ENCODE results near the gene ZNF85. TPM values are rescaled to one million over a fixed set of nuclear protein-coding genes. Genes with fewer than 3 reads are reported as not detected.
"Not testable (repeated sequence)": the region's sequence is repeated elsewhere in the genome, so short reads cannot be mapped to it uniquely, and the experiment has no call there.

ZNF85 gene
- total RNA-seq, 1 donor from 2014 or later: 5.3 TPM

DNA sequence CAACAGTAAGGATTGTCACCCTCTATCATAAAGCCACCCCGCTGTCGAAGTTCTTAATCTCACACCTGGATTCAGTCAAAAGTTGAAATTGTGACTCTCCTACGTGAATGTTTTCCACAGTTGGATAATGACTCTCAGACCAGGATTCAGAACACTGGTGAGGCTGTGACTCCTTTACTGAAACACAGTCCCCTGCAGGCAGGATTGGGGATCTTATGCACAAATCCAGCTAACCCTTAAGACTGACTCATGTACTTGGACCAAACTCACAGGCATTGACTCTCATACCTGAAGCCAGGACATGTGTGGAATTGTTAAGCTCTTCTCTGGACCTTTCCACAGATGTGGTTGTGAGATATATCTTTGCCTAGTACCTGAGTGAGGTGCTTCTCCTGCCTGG, 46.8 kb downstream of the ZNF85 start:
- peaks cover 16% of the 10 kb centered on the region for H3K9me3 Mint-ChIP-seq (ENCODE audit: low read depth)
- no peaks in the 10 kb centered on the region for H3K36me3 Mint-ChIP-seq (ENCODE audit: low read depth)
- H3K4me1 Mint-ChIP-seq (ENCODE audit: low read depth): no peaks in the 10 kb centered on the region
- no peak overlapping the region for H3K27ac Mint-ChIP-seq (ENCODE audit: unreplicated experiment)
- H3K4me3 Mint-ChIP-seq (ENCODE audit: unreplicated experiment): no peak overlapping the region
- no peaks in the 10 kb centered on the region for H3K27me3 Mint-ChIP-seq (ENCODE audit: low read depth)
- TF ChIP-seq, protein P1, sequence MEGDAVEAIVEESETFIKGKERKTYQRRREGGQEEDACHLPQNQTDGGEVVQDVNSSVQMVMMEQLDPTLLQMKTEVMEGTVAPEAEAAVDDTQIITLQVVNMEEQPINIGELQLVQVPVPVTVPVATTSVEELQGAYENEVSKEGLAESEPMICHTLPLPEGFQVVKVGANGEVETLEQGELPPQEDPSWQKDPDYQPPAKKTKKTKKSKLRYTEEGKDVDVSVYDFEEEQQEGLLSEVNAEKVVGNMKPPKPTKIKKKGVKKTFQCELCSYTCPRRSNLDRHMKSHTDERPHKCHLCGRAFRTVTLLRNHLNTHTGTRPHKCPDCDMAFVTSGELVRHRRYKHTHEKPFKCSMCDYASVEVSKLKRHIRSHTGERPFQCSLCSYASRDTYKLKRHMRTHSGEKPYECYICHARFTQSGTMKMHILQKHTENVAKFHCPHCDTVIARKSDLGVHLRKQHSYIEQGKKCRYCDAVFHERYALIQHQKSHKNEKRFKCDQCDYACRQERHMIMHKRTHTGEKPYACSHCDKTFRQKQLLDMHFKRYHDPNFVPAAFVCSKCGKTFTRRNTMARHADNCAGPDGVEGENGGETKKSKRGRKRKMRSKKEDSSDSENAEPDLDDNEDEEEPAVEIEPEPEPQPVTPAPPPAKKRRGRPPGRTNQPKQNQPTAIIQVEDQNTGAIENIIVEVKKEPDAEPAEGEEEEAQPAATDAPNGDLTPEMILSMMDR (IDR thresholded peaks at IDR 0.05): no peak
- no peak for DNase-seq (ENCODE audit: low spot score)

DNA sequence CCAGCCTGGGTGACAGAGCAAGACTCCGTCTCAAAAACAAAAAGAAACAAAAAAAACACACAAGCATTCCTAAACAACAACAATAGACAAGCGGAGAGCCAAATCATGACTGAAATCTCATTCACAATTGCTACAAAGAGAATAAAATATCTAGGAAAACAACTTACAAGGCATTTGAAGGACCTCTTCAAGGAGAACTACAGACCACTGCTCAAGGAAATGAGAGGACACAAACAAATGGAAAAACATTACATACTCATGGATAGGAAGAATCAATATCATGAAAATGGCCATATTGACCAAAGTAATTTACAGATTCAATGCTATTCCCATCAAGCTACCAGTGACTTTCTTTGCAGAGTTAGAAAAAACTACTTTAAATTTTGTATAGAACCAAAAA, 69.7 kb downstream of the ZNF85 start:
- not testable (repeated sequence) for DNase-seq (ENCODE audit: low spot score); H3K4me1 Mint-ChIP-seq (ENCODE audit: low read depth); H3K27me3 Mint-ChIP-seq (ENCODE audit: low read depth); H3K27ac Mint-ChIP-seq (ENCODE audit: unreplicated experiment); H3K4me3 Mint-ChIP-seq (ENCODE audit: unreplicated experiment); H3K36me3 Mint-ChIP-seq (ENCODE audit: low read depth)
- peaks cover 34% of the 10 kb centered on the region for H3K9me3 Mint-ChIP-seq (ENCODE audit: low read depth)

DNA sequence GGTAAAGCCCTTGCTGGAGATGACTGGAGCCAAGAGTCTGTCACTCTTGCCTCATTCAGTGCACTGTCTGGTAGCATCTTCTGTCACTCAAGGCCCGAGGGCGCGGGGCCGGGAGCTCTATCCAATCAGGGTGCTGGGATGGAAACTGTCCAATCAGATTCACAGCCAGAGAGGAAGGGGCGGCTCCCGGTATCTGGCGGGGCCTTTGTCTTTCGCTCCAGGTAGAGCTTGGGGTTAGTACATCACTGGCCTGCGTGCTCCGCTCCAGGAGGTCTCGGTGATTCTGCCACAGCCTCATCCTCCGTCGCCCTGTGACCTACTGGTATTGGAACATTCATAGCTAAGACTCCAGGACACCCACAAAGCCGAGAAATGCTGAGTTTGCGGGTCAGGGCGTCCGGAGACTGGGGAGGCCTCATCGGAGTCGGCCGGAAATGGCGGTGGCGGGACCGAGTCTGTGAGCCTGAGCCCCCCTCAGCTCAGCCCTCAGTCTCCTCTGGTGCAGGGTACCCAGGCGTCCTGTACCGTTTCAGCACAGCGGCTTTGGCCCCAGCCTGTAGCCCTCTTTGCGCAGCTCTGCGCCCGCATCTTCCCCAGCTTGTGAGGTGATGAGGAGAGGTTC, 76.8 kb downstream of the ZNF85 start:
- Mint-ChIP-seq H3K27me3 (ENCODE audit: low read depth) (no peaks in the 10 kb centered on the region), H3K9me3 (ENCODE audit: low read depth) (no peaks in the 10 kb centered on the region), H3K36me3 (ENCODE audit: low read depth) (no peaks in the 10 kb centered on the region), H3K4me3 (ENCODE audit: unreplicated experiment) (peak overlapping the region; percentile 78), H3K27ac (ENCODE audit: unreplicated experiment) (peak overlapping the region; percentile 45), H3K4me1 (ENCODE audit: low read depth) (peaks cover 6% of the 10 kb centered on the region)
- TF ChIP-seq, protein P1 (IDR thresholded peaks at IDR 0.05): no peak
- peak; percentile 94 for DNase-seq (ENCODE audit: low spot score)

Other genes starting within 250 kb of the ZNF85 start
- gene ZNF66, start 146.9 kb upstream of the ZNF85 start, total RNA-seq: 1.3 to 6.1 TPM (median 3.2 TPM) in 3 replicates
- 6.7 to 14.2 TPM (median 8.5 TPM) in 3 replicates for gene ZNF430, start 97.4 kb downstream of the ZNF85 start, total RNA-seq
- 5.0 to 10.3 TPM (median 5.2 TPM) in 3 replicates for gene ZNF714, start 159.0 kb downstream of the ZNF85 start, total RNA-seq
- 7.9 to 12.3 TPM (median 8.6 TPM) in 3 replicates for gene ZNF431, start 218.8 kb downstream of the ZNF85 start, total RNA-seq

All from chondrocyte (in vitro differentiated cells).